ENCODE data around the gene ASB4.
"Not testable (repeated sequence)": the region's sequence is repeated elsewhere in the genome, so short reads cannot be mapped to it uniquely, and the experiment has no call there.

Gene ASB4

GRCh38 chr7:95485391-95486123, at the start of gene ASB4:
TSS of gene ASB4 (plus strand) at chr7:95485943. CDS start at chr7:95485972, 29 bp downstream.
- DNase-seq (ENCODE audit: low spot score): no peak

DNA sequence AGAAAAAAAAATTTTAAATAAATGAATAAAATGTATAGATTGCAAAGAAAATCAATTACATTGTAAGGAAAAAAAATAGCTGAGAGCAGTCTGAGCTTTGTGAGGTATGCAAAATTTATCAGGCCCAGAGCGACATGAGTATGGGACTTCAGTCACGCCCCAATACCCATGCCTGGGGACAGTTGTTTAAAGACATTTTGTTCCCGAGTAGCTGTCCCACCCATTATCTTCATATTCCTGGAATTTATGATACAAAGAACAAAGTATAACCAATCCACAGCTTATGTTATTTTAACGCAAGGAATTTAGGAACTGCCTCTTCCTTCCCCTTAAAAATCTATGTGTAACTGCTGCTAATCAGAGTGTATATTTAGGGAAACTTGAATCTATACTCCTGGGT, 49.3 kb upstream of the ASB4 start:
- DNase-seq (ENCODE audit: low spot score): no peak

DNA sequence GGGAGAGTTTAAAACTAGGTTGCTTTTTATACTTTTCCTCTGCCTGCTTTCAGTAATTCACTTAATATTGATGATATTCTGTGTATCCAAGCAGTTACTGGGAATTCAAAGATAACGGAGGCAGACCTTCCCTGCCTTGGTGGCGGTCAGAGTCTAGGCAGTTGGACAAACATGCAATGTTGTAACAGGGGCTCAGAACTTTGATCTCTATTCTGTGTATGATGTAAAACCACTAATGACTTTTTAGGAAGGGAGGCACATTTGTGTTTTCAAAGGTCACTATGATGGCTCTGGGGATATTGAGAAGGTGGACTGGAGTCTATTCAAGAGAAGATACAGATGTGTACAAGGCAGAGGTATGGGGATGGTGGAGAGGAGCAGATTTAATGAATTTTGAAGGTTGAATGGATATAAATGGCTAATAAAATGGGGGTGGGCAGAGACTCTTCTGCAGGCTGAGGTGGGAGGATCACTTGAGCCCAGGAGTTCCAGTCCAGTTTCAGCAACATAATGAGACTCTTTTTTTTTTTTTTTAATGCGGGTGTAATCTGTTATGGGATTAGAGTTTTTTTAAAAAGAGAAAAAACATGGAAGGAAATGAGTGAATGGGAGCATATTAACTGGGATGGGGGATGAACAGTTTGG, 45.2 kb upstream of the ASB4 start:
- no peak for DNase-seq (ENCODE audit: low spot score)

- no peak for DNase-seq (ENCODE audit: low spot score)
Measured at GRCh38 chr7:95441042-95441823, 44.5 kb upstream of the ASB4 start.

DNA sequence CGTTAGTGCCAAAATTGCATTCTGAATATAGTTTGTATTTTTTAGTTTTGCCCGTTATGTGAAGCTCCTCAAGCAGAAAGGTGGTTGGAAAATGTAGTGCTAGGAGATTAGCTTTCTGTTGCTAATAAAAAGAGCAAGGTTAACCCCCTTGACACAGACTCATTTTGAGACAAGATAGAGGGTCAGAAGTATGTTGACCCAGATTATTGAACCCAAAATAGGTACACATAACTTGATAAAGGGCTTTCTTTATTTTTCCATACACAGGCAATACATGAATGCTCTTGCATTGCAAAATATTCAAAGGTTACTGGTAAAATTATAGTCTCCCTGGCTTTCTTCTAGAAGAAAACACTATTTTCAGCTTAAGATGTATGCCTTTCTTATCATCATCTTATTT, 40.9 kb upstream of the ASB4 start:
- no peak for DNase-seq (ENCODE audit: low spot score)

- no peak for DNase-seq (ENCODE audit: low spot score)
Measured at GRCh38 chr7:95446618-95447017, 39.1 kb upstream of the ASB4 start.

- DNase-seq (ENCODE audit: low spot score): no peak
Measured at GRCh38 chr7:95454438-95455045, 31.2 kb upstream of the ASB4 start.

GRCh38 chr7:95457947-95458346, 27.8 kb upstream of the ASB4 start:
- no peak for DNase-seq (ENCODE audit: low spot score)

- not testable (repeated sequence) for DNase-seq (ENCODE audit: low spot score)
Measured at GRCh38 chr7:95460653-95461052, 25.1 kb upstream of the ASB4 start.

GRCh38 chr7:95467912-95468607, 17.7 kb upstream of the ASB4 start:
- no peak for DNase-seq (ENCODE audit: low spot score)

DNA sequence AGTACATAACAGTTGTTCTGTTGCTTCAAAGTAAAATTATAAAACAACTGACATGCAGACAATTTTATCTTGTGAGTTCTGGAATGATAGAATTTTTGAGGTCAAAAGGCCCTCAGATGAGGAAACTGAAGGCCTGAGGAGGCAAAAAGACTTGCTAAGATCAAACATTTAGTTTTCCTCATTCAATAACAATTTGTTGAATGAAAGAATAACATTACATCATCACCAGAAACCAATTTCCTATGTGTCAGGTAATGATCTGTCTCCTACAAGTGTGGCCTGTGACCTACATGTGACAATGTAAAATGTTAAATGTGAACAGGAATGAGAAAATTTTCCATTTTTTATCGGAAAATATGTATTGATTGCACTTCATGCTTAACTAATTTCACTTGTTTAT, 16.6 kb upstream of the ASB4 start:
- no peak for DNase-seq (ENCODE audit: low spot score)

DNA sequence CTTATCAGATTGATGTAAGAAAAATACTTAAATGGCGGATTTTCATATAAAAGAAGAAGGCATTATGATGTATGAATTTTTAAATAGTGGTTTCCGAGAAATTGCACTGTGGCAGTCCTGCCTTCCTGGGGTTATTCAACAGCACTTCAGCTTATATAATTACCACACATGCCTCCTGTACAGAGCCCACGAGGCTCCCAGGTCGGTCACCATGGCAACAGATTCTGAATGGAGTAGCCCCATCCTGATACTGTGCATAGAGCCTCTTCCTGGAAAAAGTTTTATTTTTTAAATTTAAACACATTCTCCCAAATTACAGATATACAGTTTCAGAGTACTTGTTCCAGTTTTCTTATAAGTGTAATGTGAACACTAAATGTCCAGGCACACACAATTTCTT, 15.9 kb upstream of the ASB4 start:
- no peak for DNase-seq (ENCODE audit: low spot score)

GRCh38 chr7:95470452-95470851, 15.3 kb upstream of the ASB4 start:
- no peak for DNase-seq (ENCODE audit: low spot score)

- DNase-seq (ENCODE audit: low spot score): no peak
Measured at GRCh38 chr7:95471071-95471470, 14.7 kb upstream of the ASB4 start.

DNA sequence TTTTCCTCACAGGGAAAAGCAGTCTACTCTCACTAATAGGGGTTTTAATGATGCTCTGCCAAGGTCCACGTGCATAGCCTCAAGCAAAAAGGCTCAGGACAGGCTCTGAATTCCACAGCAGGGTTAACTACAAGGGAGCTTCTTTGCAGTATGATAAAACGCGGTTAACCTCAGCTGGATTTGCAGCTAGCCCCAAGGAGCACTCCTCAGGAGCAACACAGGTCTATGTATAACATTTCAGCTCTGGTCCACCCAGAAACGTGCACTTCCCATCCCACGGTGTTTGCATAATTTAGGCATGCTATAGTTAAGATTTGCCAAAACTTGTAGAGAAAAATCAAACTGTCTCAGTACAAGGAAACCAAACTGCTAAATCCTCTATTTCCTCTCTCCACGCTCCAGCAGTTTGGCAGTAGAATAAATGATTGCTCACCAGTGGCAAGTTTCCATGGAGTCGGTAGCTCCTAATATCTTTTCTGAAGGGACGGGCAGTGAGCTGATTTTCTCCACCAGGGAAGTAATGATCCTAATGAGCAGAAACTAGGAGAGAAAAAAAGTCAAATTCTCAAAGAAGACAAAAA, 13.1 kb upstream of the ASB4 start:
- DNase-seq (ENCODE audit: low spot score): peak; percentile 33

- no peak for DNase-seq (ENCODE audit: low spot score)
Measured at GRCh38 chr7:95473276-95473985, 12.3 kb upstream of the ASB4 start.

DNA sequence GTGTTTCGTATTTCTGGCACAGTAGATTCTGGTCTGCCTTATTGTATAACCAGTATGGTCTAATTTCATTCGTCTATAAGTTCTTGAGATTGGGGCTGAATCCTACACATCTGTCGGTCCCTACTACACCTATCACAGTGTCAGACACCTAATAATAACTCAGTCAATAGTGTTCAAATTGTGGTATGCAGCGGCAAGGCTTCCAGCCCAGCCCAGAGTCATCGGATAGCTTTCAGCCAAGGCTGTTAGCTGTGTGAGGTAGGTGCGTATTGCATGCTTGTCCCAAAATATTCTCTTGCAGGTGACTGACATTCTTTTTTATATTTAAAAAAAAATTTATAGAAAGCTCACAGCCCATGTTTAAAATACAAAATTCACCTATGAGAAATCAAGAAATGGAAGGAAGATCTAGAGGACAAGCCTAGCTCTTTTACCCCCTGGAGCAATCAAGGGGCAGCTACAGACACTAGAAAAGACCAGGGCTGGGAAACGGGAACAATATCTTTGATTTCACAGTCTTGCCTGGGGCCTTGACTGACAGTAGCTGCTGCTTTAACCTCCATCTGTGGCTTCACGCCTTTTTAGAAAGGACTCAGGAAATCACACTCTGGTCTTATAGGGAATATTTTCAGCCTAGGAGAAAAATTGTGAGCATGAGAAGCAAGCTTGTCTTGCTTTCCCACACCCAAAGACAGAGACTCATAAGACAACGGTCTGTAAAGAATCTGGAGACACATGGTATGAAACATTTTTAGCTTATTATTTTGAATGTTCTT, 9.5 kb upstream of the ASB4 start:
- no peak for DNase-seq (ENCODE audit: low spot score)

DNA sequence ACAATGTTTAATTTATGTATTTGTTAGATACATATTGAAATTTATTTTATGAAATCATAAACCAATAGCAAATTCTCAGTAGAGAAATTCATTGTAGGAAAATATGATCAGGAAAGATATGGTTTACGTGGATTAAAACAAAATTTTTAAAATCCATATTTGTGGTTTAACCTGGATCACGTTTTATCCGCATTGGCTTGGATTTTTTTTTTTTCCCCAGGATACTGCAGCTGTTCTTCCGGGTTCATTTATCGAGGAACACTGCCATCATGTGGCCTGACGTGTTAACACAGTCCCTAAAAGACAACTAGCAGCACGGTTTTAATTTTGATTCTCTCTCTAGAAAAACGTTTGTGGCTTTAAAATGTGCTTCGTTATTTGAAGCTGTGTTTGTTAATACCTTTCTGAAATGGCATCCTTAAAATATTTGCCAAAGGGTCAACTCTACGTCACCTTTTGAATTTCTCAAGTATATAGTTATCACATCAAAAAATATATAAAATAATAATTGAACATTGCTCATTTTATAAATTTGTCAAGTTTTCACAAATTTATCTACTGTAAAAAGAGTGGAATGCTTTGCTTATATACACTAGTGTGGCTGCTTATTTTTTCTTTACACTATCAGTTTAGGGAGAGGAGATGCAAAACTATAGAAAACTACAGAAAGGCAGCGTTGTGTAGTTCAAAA, 8.7 kb upstream of the ASB4 start:
- DNase-seq (ENCODE audit: low spot score): peak; percentile 72

DNA sequence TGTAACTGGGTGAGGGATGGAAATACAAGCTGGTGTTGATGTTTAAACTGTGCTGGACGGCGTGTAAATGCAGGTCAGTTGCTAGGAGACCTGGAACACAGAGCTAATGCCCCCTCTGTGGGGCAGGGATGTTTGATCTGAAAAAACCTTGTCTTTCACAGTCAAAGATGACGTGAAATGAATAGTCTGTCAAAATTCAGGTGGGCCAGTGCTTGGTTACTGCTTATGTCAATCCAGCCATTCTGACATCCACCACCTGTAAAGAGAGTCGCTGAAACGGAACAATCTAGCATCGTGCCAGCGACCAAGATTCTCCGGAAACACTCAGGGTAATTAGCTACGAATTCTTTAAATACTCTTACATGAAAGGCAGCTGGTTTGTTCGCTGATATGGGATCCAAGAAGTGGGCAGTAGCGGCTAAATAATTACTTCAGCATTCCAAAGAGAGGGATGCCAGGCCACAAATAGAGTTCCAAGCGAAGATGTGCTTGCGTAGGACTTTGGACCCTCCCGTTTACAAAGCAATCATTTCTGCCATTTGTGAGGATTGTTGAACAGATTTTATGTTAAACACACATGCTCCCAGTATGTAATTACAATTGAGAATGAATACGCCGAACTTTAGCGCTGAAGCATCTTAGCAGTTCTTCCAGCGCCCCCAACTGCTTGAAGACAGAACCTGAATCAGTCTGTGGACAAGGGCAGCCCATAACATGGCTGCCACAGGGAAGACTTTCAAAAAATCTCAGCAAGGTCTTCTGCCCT, 7.3 kb upstream of the ASB4 start:
- peak; percentile 23 for DNase-seq (ENCODE audit: low spot score)

Measured in GM03348 (cell line).